ENCODE data around the gene DAPK2. TPM values are rescaled to one million over a fixed set of nuclear protein-coding genes. Genes with fewer than 3 reads are reported as not detected.

DAPK2 gene
- polyA plus RNA-seq, 1 of the 3 experiments (the other 2 are of a cell fraction): 1.4 TPM

- WGBS (ENCODE audit: low lambda C conversion rate): 78% methylated on average over 4 of the region's 4 CpGs
- H3K27me3 ChIP-seq (ENCODE audit: insufficient read depth): no peaks in the 10 kb centered on the region
- peaks cover 9 to 12% of the 10 kb centered on the region in 2 experiments for H3K4me1 ChIP-seq (ENCODE audit: control insufficient read depth in 1 of 2, insufficient read depth in 2 of 2, low read depth in 1 of 2, low read length in 1 of 2)
- no peak overlapping the region for H3K4me3 ChIP-seq (ENCODE audit: low read depth in 2 of 2, low read length in 1 of 2)
- no peak for TF ChIP-seq EP300 (IDR thresholded peaks at IDR 0.05; ENCODE audit: borderline replicate concordance in 1 of 2, low read depth in 1 of 2, low read length in 1 of 2)
- H3K27ac ChIP-seq (ENCODE audit: low read depth in 2 of 2, low read length in 1 of 2): no peak overlapping the region
- no peak for DNase-seq
- H4K20me1 ChIP-seq (ENCODE audit: insufficient read depth): no peaks in the 10 kb centered on the region
- H3F3A ChIP-seq (replicated peaks; ENCODE audit: insufficient read depth): no peaks in the 10 kb centered on the region
- H3K4me2 ChIP-seq: no peak overlapping the region
- H2AFZ ChIP-seq (ENCODE audit: low read depth): no peak overlapping the region
- no peak overlapping the region for H3K9ac ChIP-seq
- H3K36me3 ChIP-seq (replicated peaks in 1 of 2; ENCODE audit: control insufficient read depth in 1 of 2, insufficient read depth in 2 of 2, low read length in 1 of 2): no peaks in the 10 kb centered on the region
- CTCF ChIA-PET: interaction anchor here (1.6 kb wide), 1 partner anchor 36 kb away, joined by 3 read pairs; the partner anchor contains the start of gene DAPK2
- H3K79me2 ChIP-seq (ENCODE audit: insufficient read depth): no peaks in the 10 kb centered on the region
- POLR2A ChIA-PET: no interaction called here
- no peaks in the 10 kb centered on the region for H3K9me2 ChIP-seq
- H3K9me3 ChIP-seq: no peaks in the 10 kb centered on the region
Observed at GRCh38 chr15:64009798-64010261, 36.5 kb downstream of the DAPK2 start.

- Histone ChIP-seq H3K9ac (no peak overlapping the region), H3K4me3 (ENCODE audit: low read depth in 2 of 2, low read length in 1 of 2) (no peak overlapping the region), H3K9me2 (no peaks in the 10 kb centered on the region), H3K36me3 (replicated peaks in 1 of 2; ENCODE audit: control insufficient read depth in 1 of 2, insufficient read depth in 2 of 2, low read length in 1 of 2) (no peaks in the 10 kb centered on the region), H3F3A (replicated peaks; ENCODE audit: insufficient read depth) (no peaks in the 10 kb centered on the region), H4K20me1 (ENCODE audit: insufficient read depth) (no peaks in the 10 kb centered on the region), H3K27me3 (ENCODE audit: insufficient read depth) (no peaks in the 10 kb centered on the region), H3K4me1 (ENCODE audit: control insufficient read depth in 1 of 2, insufficient read depth in 2 of 2, low read depth in 1 of 2, low read length in 1 of 2) (peaks cover 9 to 12% of the 10 kb centered on the region in 2 experiments), H3K79me2 (ENCODE audit: insufficient read depth) (no peaks in the 10 kb centered on the region), H2AFZ (ENCODE audit: low read depth) (no peak overlapping the region), H3K4me2 (no peak overlapping the region), H3K9me3 (no peaks in the 10 kb centered on the region), H3K27ac (ENCODE audit: low read depth in 2 of 2, low read length in 1 of 2) (no peak overlapping the region)
- CTCF ChIA-PET: interaction anchor here (1.6 kb wide), 1 partner anchor 37 kb away, joined by 3 read pairs; the partner anchor contains the start of gene DAPK2
- POLR2A ChIA-PET: no interaction called here
- 43% methylated on average over 2 of the region's 2 CpGs for WGBS (ENCODE audit: low lambda C conversion rate)
- no peak for TF ChIP-seq RFX5 (IDR thresholded peaks at IDR 0.05; ENCODE audit: low read length)
- TF ChIP-seq CTCF (IDR thresholded peaks at IDR 0.05): no peak
- no peak for TF ChIP-seq USF1 (IDR thresholded peaks at IDR 0.05; ENCODE audit: borderline replicate concordance, low read depth)
- TF ChIP-seq FOXJ3 (CRISPR knock-in tag; IDR thresholded peaks at IDR 0.05): no peak
- TF ChIP-seq FOXM1 (IDR thresholded peaks at IDR 0.05; ENCODE audit: low read depth): no peak
- no peak for TF ChIP-seq GABPA (IDR thresholded peaks at IDR 0.05; ENCODE audit: low read depth)
- TF ChIP-seq FOSL2 (IDR thresholded peaks at IDR 0.05; ENCODE audit: borderline replicate concordance, low read depth): no peak
- TF ChIP-seq MAX (IDR thresholded peaks at IDR 0.05; ENCODE audit: low read depth): no peak
- no peak for TF ChIP-seq EZH2phosphoT487 (IDR thresholded peaks at IDR 0.05; ENCODE audit: borderline replicate concordance, low read depth)
- TF ChIP-seq ELF1 (IDR thresholded peaks at IDR 0.05): no peak
- no peak for TF ChIP-seq SIN3A (IDR thresholded peaks at IDR 0.05; ENCODE audit: borderline replicate concordance, low read depth, low read length)
- TF ChIP-seq RAD21 (IDR thresholded peaks at IDR 0.05; ENCODE audit: low read length): no peak
- TF ChIP-seq NRF1 (IDR thresholded peaks at IDR 0.05; ENCODE audit: low read depth, low read length): no peak
- TF ChIP-seq NFIC (IDR thresholded peaks at IDR 0.05; ENCODE audit: borderline replicate concordance): no peak
- no peak for TF ChIP-seq CHD2 (IDR thresholded peaks at IDR 0.05; ENCODE audit: low read length, partially characterized antibody)
- no peak for TF ChIP-seq PBX3 (IDR thresholded peaks at IDR 0.05)
- no peak for TF ChIP-seq POLR2AphosphoS5 (IDR thresholded peaks at IDR 0.05; ENCODE audit: low read depth, low read length)
- DNase-seq: no peak
Observed at GRCh38 chr15:64009241-64009640, 37.0 kb downstream of the DAPK2 start.

All from SK-N-SH (cell line).